Endodermal cell (in vitro differentiated cells): Measurements from ENCODE around the gene TBXA2R. TPM values are rescaled to one million over a fixed set of nuclear protein-coding genes. Genes with fewer than 3 reads are reported as not detected.

ENCODE experiments used
- DNase-seq: peaks from one replicate; pipeline ENCODE4 v3.0.0-alpha.2; 2017
- H3K27ac ChIP-seq: 2 replicates; pipeline ENCODE4 v1.5.1; 2013; ENCODE audit warnings: mild to moderate bottlenecking, low read depth, low read length, moderate library complexity
- H3K27me3 ChIP-seq: 2 replicates; pipeline ENCODE4 v1.6.1; 2013; ENCODE audit warnings: mild to moderate bottlenecking, low read length, moderate library complexity; ENCODE audit not compliant: insufficient read depth, control insufficient read depth, poor library complexity, severe bottlenecking
- H3K36me3 ChIP-seq: 2 replicates; pipeline ENCODE4 v1.7.0; 2013; ENCODE audit warnings: mild to moderate bottlenecking, low read length, moderate library complexity; ENCODE audit not compliant: control insufficient read depth, insufficient read depth
- H3K4me1 ChIP-seq: one replicate; pipeline ENCODE4 v1.7.0; 2013; ENCODE audit warnings: low read length; ENCODE audit not compliant: control insufficient read depth, insufficient read depth
- H3K4me3 ChIP-seq: 2 replicates; pipeline ENCODE4 v1.5.1; 2013; ENCODE audit warnings: mild to moderate bottlenecking, low read length, moderate library complexity
- H3K9ac ChIP-seq: 2 replicates; pipeline ENCODE4 v1.6.1; 2013; ENCODE audit warnings: mild to moderate bottlenecking, low read length, moderate library complexity; ENCODE audit not compliant: poor library complexity, severe bottlenecking; ENCODE audit errors: extremely low read depth
- H3K9me3 ChIP-seq: 2 replicates; pipeline ENCODE4 v1.6.1; 2013; ENCODE audit warnings: mild to moderate bottlenecking, low read length, moderate library complexity; ENCODE audit not compliant: control insufficient read depth
- H3K27ac Mint-ChIP-seq: 2 replicates; pipeline ENCODE4 v1.8.0; 2020; ENCODE audit warnings: mixed read lengths
- H3K27me3 Mint-ChIP-seq: 2 replicates; pipeline ENCODE4 v1.8.0; 2021; ENCODE audit warnings: mild to moderate bottlenecking, mixed read lengths; ENCODE audit not compliant: insufficient read depth
- H3K36me3 Mint-ChIP-seq: 2 replicates; pipeline ENCODE4 v1.8.0; 2020; ENCODE audit warnings: low read depth, mixed read lengths
- H3K4me1 Mint-ChIP-seq: 2 replicates; pipeline ENCODE4 v1.8.0; 2020; ENCODE audit warnings: mixed read lengths
- H3K4me3 Mint-ChIP-seq: 2 replicates; pipeline ENCODE4 v1.8.0; 2020; ENCODE audit warnings: mild to moderate bottlenecking, moderate library complexity, mixed read lengths
- H3K9me3 Mint-ChIP-seq: 2 replicates; pipeline ENCODE4 v1.8.0; 2020; ENCODE audit warnings: mild to moderate bottlenecking, mixed read lengths
- WGBS, 2 experiments: methylation state at CpG; one replicate each; pipeline versions ENCODE4 v1.1.5 to v1.1.7; 2013; ENCODE audit warnings: missing lambda C conversion rate in 2 of 2, mixed read lengths in 1 of 2; ENCODE audit not compliant: insufficient coverage in 1 of 2, insufficient read length in 1 of 2; 5-methylcytosine and 5-hydroxymethylcytosine counted together
- total RNA-seq, 2 donors: library from RNA; stranded (reverse); fragmentation: NEBNext Ultra II Directional in 1 of 2; extraction: Animal tissue kit (Norgen Biotek cat#: 25700) in 1 of 2; gene quantifications; 2 replicates in 1 of 2; 3 replicates in 1 of 2; pipeline ENCODE4 v1.2.1, GENCODE V29; 2021
- TF ChIP-seq, protein P1 (sequence below): fragments of 200-600 bp; sonication (generic); conservative IDR thresholded peaks from 2 replicates; pipeline ENCODE4 v1.5.0; 2021; ENCODE audit warnings: antibody characterized with exemption, mild to moderate bottlenecking

TBXA2R gene
- total RNA-seq, 2 donors from 2014 or later = 0.29 to 0.42 TPM

DNA sequence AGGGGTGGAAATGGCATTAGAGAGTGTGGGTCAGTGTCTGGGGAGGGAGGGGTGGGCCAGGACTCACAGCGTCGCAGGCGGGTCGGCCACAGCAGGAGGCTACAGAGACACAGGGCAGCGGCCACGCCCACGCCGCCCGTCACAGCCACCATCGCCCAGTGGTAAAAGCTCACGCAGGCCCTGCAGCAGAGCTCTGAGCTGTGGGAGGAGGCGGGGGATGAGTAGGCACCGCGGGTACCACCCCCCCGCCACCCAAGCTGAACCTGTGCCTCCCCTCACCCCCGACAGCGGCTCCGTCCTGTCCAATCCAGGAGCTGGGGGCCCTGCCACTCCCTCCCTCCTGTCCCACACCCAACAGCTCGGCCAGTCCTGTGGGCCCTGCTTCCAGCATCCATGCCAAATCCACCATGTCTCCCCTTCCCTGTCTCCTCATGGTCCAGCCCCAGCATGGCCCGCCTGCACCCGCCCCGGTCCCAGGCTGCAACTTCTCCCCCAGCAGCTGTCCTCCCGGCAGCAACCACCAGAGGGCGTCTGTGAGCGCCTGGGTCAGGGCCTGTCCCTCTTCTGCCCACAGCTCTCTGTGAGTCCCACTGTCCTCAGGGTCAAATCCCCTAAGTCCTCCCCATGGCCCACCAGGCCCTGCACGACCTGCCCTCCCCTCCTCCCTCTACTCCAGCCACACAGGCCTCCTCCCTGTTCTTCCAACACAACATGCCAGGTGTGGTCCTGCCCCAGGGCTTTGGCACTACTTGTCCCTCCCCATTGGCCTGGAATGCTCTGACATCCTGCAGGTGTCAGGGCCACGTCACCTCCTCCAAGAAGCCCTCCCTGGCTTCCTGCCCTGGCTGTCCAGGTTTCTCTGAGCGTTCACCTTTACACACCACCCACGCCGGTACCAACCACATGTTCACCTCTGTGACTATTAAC, 61.7 kb downstream of the TBXA2R start:
- H3K27ac Mint-ChIP-seq = no peak overlapping the region
- H3K36me3 Mint-ChIP-seq = peaks cover 11% of the 10 kb centered on the region
- H3K4me3 ChIP-seq = no peak overlapping the region
- no peaks in the 10 kb centered on the region for H3K27me3 ChIP-seq
- peak; percentile 97 for DNase-seq
- H3K36me3 ChIP-seq = peaks cover 14% of the 10 kb centered on the region
- TF ChIP-seq, protein P1, sequence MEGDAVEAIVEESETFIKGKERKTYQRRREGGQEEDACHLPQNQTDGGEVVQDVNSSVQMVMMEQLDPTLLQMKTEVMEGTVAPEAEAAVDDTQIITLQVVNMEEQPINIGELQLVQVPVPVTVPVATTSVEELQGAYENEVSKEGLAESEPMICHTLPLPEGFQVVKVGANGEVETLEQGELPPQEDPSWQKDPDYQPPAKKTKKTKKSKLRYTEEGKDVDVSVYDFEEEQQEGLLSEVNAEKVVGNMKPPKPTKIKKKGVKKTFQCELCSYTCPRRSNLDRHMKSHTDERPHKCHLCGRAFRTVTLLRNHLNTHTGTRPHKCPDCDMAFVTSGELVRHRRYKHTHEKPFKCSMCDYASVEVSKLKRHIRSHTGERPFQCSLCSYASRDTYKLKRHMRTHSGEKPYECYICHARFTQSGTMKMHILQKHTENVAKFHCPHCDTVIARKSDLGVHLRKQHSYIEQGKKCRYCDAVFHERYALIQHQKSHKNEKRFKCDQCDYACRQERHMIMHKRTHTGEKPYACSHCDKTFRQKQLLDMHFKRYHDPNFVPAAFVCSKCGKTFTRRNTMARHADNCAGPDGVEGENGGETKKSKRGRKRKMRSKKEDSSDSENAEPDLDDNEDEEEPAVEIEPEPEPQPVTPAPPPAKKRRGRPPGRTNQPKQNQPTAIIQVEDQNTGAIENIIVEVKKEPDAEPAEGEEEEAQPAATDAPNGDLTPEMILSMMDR = peak; percentile 98
- H3K27ac ChIP-seq = no peak overlapping the region
- no peaks in the 10 kb centered on the region for H3K27me3 Mint-ChIP-seq
- H3K4me1 Mint-ChIP-seq = no peaks in the 10 kb centered on the region
- no peaks in the 10 kb centered on the region for H3K9me3 ChIP-seq
- H3K4me1 ChIP-seq = no peaks in the 10 kb centered on the region
- H3K4me3 Mint-ChIP-seq = no peak overlapping the region
- no peak overlapping the region for H3K9ac ChIP-seq
- H3K9me3 Mint-ChIP-seq = no peaks in the 10 kb centered on the region
- WGBS, 2 experiments = 43 to 77% methylated on average over 10 to 30 of the region's 30 CpGs

Other genes with a start within 250 kb of the TBXA2R start
- gene NFIC, start 240.3 kb downstream of the TBXA2R start, total RNA-seq = 1 to 10 TPM; 5.2 to 6.6 TPM
- gene SMIM24, start 126.3 kb downstream of the TBXA2R start, total RNA-seq = not detected
- not detected for gene SMIM44, start 123.4 kb downstream of the TBXA2R start, total RNA-seq
- 10 to 100 TPM; 13.4 to 14.3 TPM for gene DOHH, start 106.2 kb downstream of the TBXA2R start, total RNA-seq
- gene FZR1, start 100.6 kb downstream of the TBXA2R start, total RNA-seq = 10 to 100 TPM; 56.7 to 65.1 TPM
- 1 to 10 TPM; 4.6 to 5.7 TPM for gene TEKTIP1, start 67.7 kb downstream of the TBXA2R start, total RNA-seq
- gene MFSD12, start 49.3 kb downstream of the TBXA2R start, total RNA-seq = 10 to 100 TPM; 48.2 to 62.4 TPM
- 100 to 1,000 TPM in 1 of 2 donors, 10 to 100 TPM in 1; 80.7 to 102 TPM for gene HMG20B, start 33.9 kb downstream of the TBXA2R start, total RNA-seq
- gene GIPC3, start 21.4 kb downstream of the TBXA2R start, total RNA-seq = 1 to 10 TPM in 1 of 2 donors, under 1 TPM in 1; 0.93 to 1.5 TPM
- gene CACTIN, start 19.9 kb upstream of the TBXA2R start, total RNA-seq = 10 to 100 TPM; 31.5 to 33.5 TPM
- 10 to 100 TPM; 43.5 to 51.5 TPM for gene PIP5K1C, start 93.6 kb upstream of the TBXA2R start, total RNA-seq
- gene TJP3, start 101.5 kb upstream of the TBXA2R start, total RNA-seq = 10 to 100 TPM; 15.7 to 25.9 TPM
- 10 to 100 TPM; 27.5 to 42.2 TPM for gene APBA3, start 154.8 kb upstream of the TBXA2R start, total RNA-seq
- gene MRPL54, start 155.8 kb upstream of the TBXA2R start, total RNA-seq = 10 to 100 TPM; 38.1 to 38.9 TPM
- gene RAX2, start 165.4 kb upstream of the TBXA2R start, total RNA-seq = not detected
- 1 to 10 TPM; 5.7 to 5.8 TPM for gene MATK, start 179.5 kb upstream of the TBXA2R start, total RNA-seq